Skeletal muscle tissue (tissue), 4 donors: ENCODE data around the gene SZT2. TPM values are rescaled to one million over a fixed set of nuclear protein-coding genes. Genes with fewer than 3 reads are reported as not detected.
"Not testable (repeated sequence)": the region's sequence is repeated elsewhere in the genome, so short reads cannot be mapped to it uniquely, and the experiment has no call there.

Experiments used
- H3K27ac ChIP-seq: one replicate; pipeline ENCODE4 v1.7.0; 2013; ENCODE audit warnings: mild to moderate bottlenecking, low read depth, low read length, inconsistent platforms
- H3K27me3 ChIP-seq, 3 donors: one replicate each; pipeline ENCODE4 v1.7.0; 2013; ENCODE audit warnings: low read length in 3 of 3; ENCODE audit not compliant: control insufficient read depth in 3 of 3, insufficient read depth in 3 of 3
- H3K36me3 ChIP-seq, 3 donors: one replicate each; pipeline ENCODE4 v1.7.0; 2013; ENCODE audit warnings: low read length in 3 of 3; ENCODE audit not compliant: control insufficient read depth in 3 of 3, insufficient read depth in 3 of 3
- H3K4me1 ChIP-seq, 3 donors: one replicate each; pipeline ENCODE4 v1.7.0; 2013; ENCODE audit warnings: low read length in 3 of 3, mild to moderate bottlenecking in 3 of 3; ENCODE audit not compliant: control insufficient read depth in 3 of 3, insufficient read depth in 3 of 3
- H3K4me3 ChIP-seq, 3 donors: one replicate each; pipeline ENCODE4 v1.7.0; 2013; ENCODE audit warnings: low read length in 3 of 3
- H3K9ac ChIP-seq, 3 donors: one replicate each; pipeline ENCODE4 v1.7.0; 2013; ENCODE audit warnings: low read length in 3 of 3, mild to moderate bottlenecking in 3 of 3, moderate library complexity in 2 of 3, low read depth in 1 of 3
- H3K9me3 ChIP-seq, 3 donors: one replicate each; pipeline ENCODE4 v1.7.0; 2013; ENCODE audit warnings: low read length in 3 of 3; ENCODE audit not compliant: control insufficient read depth in 3 of 3
- total RNA-seq: library from RNA; depleted of rRNA; stranded (reverse); fragments of >200 nt; gene quantifications from one replicate; pipeline ENCODE4 v1.2.3, GENCODE V29; 2014
- donor health status: Osteomylitis.

The SZT2 gene
- total RNA-seq, 1 donor from 2014 or later: 21.4 TPM

DNA sequence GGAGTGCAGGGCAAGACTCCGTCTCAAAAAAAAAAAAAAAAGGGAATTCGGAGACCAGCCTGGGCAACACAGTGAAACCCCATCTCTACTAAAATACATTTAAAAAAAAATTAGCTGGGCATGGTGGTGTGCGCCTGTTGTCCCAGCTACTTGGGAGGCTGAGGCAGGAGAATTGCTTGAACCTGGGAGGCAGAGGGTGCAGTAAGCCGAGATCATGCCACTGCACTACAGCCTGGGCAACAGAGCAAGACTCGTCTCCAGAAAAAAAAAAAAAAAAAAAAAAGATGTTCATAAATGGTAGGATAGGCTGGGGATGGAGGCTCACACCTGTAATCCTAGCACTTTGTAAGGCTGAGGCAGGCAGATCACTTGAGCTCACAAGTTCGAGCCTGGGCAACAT is 19.9 kb upstream of the SZT2 start:
- H3K36me3 ChIP-seq: peaks cover 10 to 21% (median 13%) of the 10 kb centered on the region in 3 donors
- peaks cover 19 to 31% (median 20%) of the 10 kb centered on the region in 3 donors for H3K4me1 ChIP-seq
- not testable (repeated sequence) for H3K27me3 ChIP-seq, H3K27ac ChIP-seq, H3K4me3 ChIP-seq, H3K9ac ChIP-seq, H3K9me3 ChIP-seq

DNA sequence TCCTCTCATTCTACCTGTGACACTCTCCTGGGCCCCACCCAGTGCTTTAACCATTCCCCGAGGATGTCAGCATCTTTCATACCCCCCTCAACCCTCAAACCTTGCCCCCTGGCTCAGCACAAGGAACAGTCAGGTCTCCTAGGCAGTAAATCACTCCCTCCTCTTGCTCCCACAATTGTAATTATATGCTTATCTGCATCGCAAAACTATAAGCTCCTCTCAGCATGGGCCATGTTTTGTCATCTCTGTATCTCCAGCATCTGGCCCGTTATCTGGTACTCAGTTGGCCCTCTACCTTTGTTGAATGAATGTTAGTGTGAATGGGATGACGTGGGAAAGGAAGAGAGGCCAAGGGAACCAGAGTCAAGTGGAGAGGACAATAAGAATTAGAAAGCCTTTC is 19.1 kb upstream of the SZT2 start:
- H3K36me3 ChIP-seq: peaks cover 2 to 13% (median 6%) of the 10 kb centered on the region in 3 donors
- no peaks in the 10 kb centered on the region for H3K27me3 ChIP-seq
- no peak overlapping the region for H3K27ac ChIP-seq
- H3K9ac ChIP-seq: no peak overlapping the region
- H3K4me1 ChIP-seq: peaks cover 19 to 31% (median 20%) of the 10 kb centered on the region in 3 donors
- no peak overlapping the region for H3K4me3 ChIP-seq
- no peaks in the 10 kb centered on the region for H3K9me3 ChIP-seq

DNA sequence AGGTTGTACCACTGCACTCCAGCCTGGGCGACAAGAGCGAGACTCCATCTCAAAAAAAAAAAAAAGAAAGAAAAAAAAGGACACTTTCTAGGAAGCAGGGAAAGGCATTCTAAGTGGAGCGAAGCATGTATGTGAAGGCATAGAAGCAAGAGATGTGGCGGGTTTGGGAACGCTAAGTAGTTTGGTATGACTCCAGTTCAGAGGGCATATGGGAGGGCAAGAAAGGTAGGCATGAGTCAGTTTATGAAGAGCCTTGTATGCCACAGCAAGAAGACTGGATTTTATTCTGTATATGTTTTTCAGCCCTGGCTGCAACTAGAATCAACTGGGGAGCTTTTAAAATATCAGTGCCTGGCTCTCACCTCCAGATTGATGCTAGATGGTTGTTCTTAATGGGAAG is 17.5 kb upstream of the SZT2 start:
- Histone ChIP-seq H3K9me3 (no peaks in the 10 kb centered on the region), H3K4me1 (peaks cover 11 to 23% (median 12%) of the 10 kb centered on the region in 3 donors), H3K36me3 (peaks cover 2 to 15% (median 12%) of the 10 kb centered on the region in 3 donors), H3K9ac (no peak overlapping the region), H3K4me3 (no peak overlapping the region), H3K27ac (no peak overlapping the region), H3K27me3 (no peaks in the 10 kb centered on the region)

- peaks cover 2 to 17% (median 12%) of the 10 kb centered on the region in 3 donors for H3K36me3 ChIP-seq
- H3K9me3 ChIP-seq: no peaks in the 10 kb centered on the region
- no peaks in the 10 kb centered on the region for H3K27me3 ChIP-seq
- no peak overlapping the region for H3K9ac ChIP-seq
- peaks cover 7 to 18% (median 8%) of the 10 kb centered on the region in 3 donors for H3K4me1 ChIP-seq
- H3K4me3 ChIP-seq: no peak overlapping the region
- H3K27ac ChIP-seq: no peak overlapping the region
These were observed 16.4 kb upstream of the SZT2 start for GRCh38 chr1:43373066-43373940.

DNA sequence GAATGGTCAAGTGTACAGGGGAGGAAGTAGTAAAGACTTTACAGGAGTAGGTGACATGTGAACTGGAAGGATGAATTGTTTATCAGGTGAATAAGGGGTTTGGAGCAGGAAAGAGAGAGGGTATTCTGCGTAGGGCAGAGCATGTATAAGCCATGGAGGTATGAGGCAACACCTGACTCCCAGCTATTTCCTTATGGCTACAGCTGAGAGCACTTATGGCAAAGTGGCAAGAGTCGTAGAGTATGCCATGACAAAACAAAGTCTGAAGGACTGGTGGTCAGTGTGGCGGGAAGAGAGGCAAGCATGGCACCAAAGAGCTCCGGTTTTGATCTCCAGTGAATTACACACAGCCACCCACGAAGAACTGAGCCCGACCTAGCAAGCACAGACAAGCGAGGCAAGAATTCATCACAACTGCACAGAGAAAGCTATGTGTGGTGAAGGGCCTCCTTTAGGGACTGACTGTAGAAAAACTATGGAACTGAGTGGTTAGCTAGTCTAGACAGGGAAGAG is 12.9 kb upstream of the SZT2 start:
- no peak overlapping the region for H3K4me3 ChIP-seq
- peaks cover 3 to 28% (median 20%) of the 10 kb centered on the region in 3 donors for H3K36me3 ChIP-seq
- H3K27ac ChIP-seq: no peak overlapping the region
- no peak overlapping the region for H3K9ac ChIP-seq
- H3K4me1 ChIP-seq: peaks cover 0 to 12% (median 1%) of the 10 kb centered on the region in 3 donors
- no peaks in the 10 kb centered on the region for H3K27me3 ChIP-seq
- no peaks in the 10 kb centered on the region for H3K9me3 ChIP-seq

DNA sequence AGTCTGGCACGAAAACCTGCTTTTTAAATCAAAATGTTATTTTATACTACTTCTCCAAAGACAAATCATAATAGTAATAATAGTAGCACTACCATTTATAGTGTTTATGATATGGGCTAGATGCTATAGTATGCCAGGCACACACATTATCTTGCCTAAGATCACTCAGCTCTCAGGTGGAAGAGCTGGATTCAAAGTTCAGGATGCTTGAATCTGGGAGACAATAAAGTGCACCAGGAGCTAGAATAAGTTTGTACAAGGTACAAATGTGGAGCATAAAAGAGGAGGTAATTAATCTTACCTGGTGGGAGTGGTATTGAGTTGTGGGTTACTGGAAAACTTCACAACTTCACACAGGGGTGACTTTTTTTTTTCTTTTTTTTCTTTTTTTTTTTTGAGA is 11.9 kb upstream of the SZT2 start:
- Histone ChIP-seq H3K9ac (no peak overlapping the region), H3K36me3 (peaks cover 12 to 38% (median 26%) of the 10 kb centered on the region in 3 donors), H3K4me1 (peaks cover 0 to 20% (median 3%) of the 10 kb centered on the region in 3 donors), H3K27me3 (no peaks in the 10 kb centered on the region), H3K4me3 (no peak overlapping the region), H3K27ac (no peak overlapping the region), H3K9me3 (no peaks in the 10 kb centered on the region)

DNA sequence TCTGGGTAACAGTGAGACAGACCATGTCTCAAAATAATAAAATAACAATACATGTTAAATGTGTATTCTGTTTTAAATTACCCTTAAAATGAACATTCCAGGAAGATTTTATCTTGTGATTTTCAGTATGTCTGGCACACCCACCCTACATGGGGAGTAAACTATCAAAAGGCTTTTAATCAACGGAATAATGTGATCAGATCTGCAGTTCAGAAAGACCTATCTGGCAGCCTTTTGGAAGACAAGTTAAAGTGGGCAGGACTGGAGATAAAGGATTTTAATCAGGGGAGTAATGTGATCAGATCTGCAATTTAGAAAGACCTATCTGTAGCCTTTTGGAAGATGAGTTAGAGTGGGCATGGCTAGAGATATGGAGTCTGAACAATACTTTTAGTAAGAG is 10.2 kb upstream of the SZT2 start:
- Histone ChIP-seq H3K9me3 (no peaks in the 10 kb centered on the region), H3K27ac (no peak overlapping the region), H3K27me3 (no peaks in the 10 kb centered on the region), H3K9ac (no peak overlapping the region), H3K4me3 (no peak overlapping the region), H3K4me1 (peaks cover 0 to 10% (median 3%) of the 10 kb centered on the region in 3 donors), H3K36me3 (peaks cover 22 to 51% (median 39%) of the 10 kb centered on the region in 3 donors)

DNA sequence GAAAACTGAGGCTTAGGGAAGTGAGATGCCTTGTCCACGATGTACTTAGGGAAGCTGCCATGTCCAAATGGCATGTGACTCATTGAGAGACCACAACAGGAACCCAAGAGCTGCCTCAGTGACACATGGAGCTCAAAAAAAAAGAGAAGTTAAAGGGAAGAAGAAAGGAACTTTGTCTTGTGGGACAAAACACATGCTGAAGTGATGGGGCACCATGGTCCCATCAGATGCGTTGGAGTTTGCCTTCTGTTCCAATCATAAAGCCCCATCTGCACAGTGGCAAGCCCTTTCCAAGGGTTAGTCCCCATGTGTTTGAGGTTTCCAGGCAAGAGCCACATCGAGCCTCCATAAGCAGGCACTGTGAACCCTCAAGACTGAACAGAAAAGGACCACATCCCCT is 8.1 kb upstream of the SZT2 start:
- H3K27me3 ChIP-seq: no peaks in the 10 kb centered on the region
- H3K4me3 ChIP-seq: no peak overlapping the region
- H3K9ac ChIP-seq: no peak overlapping the region
- H3K27ac ChIP-seq: no peak overlapping the region
- peaks cover 43 to 70% (median 60%) of the 10 kb centered on the region in 3 donors for H3K36me3 ChIP-seq
- H3K4me1 ChIP-seq: peaks cover 0 to 10% (median 3%) of the 10 kb centered on the region in 3 donors
- no peaks in the 10 kb centered on the region for H3K9me3 ChIP-seq

GRCh38 chr1:43382027-43382779 is 7.5 kb upstream of the SZT2 start:
- Histone ChIP-seq H3K4me3 (no peak overlapping the region), H3K27me3 (no peaks in the 10 kb centered on the region), H3K9me3 (no peaks in the 10 kb centered on the region), H3K27ac (no peak overlapping the region), H3K9ac (no peak overlapping the region), H3K4me1 (peaks cover 0 to 10% (median 3%) of the 10 kb centered on the region in 3 donors), H3K36me3 (peaks cover 48 to 70% (median 61%) of the 10 kb centered on the region in 3 donors)
